HS-27A (cell line): Measurements from ENCODE around the gene SPOCK2.
A peak's percentile ranks its signal among the peaks of the same experiment; 100 is the strongest.

Experiments used
- DNase-seq: peaks from one replicate; pipeline ENCODE4 v3.0.0-alpha.2; 2012; ENCODE audit warnings: low read depth, missing footprints

Gene SPOCK2

GRCh38 chr10:72029414-72029813 is 58.9 kb downstream of the SPOCK2 start:
- no peak for DNase-seq

DNA sequence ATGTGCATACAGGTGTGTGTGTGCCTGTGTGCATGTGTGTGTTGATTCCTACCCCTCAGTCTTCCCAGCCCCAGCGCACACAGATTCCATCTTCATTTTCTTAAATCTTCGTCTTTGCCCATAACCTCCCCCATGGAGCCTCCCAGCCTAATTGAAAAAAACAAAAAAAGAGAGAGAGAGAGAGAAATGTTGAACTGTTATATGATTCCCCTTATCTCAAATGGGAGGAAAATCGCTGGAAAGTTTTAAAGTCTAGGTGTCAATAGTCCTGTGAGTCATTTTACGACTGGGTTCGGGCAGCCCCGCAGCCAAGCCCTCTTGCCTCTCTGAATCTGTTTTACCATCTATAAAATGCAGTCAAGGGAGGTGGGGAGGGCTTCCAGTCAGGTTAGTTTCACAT is 60.9 kb downstream of the SPOCK2 start:
- DNase-seq = peak; percentile 17

DNA sequence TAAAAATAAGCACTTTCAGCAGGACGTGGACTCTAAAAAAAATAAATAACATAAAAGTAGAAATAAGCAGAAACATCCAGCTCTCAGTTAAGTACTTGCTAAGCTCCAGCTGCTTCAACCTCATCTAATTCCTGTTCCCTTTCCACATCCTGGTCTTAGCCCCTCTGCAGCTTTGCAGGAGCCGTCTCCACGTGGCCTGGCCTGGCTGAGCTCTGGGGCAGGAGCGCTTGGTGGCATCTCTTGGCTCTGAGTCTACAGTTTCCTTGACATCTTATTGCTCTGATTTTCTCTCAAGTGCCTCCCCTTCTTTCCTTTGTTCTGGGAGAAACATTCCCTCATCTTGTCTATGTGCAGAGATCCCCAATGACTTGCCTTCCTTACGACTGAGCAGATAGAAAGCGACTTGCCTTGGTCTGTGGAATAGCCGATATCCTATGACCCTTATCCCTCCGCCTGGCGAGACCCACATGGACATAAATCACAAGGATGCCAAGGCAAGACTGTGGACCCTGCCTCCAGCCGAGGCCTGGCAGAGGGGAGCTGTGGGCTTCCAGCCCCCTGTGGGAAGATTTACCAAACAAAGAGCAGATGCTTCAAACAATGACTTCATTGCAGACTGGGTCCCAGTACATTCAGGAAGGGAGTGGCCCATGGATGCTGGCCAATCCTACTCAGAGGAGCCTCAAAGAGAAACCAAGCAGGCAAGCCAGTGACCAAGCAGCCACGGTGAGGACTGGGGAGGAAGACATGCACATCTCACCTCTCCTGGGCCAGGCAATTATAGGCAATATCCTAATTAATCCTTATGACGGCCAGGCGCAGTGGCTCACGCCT is 61.9 kb downstream of the SPOCK2 start:
- no peak for DNase-seq

GRCh38 chr10:72025832-72026231 is 62.5 kb downstream of the SPOCK2 start:
- no peak for DNase-seq

DNA sequence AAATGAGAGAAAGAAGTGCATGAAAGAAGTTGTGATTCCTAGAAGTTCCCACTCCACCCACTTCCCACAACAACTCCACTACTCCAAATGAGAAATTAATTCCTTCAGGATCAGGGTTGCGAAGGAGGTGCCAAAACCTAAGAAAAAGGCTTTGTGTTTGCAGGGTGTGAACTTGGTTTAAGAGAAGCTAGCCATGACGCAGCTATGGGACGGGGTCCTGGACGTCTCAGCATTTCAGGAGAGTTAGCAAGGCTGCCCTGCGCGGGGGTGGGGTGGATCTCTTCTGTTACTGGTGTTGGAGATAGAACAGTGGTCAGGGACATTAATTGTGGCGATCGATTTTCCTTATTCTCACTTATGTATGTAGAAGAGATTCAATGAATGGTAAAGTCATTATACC is 63.0 kb downstream of the SPOCK2 start:
- DNase-seq = no peak

GRCh38 chr10:72024596-72024995 is 63.8 kb downstream of the SPOCK2 start:
- DNase-seq = no peak

DNA sequence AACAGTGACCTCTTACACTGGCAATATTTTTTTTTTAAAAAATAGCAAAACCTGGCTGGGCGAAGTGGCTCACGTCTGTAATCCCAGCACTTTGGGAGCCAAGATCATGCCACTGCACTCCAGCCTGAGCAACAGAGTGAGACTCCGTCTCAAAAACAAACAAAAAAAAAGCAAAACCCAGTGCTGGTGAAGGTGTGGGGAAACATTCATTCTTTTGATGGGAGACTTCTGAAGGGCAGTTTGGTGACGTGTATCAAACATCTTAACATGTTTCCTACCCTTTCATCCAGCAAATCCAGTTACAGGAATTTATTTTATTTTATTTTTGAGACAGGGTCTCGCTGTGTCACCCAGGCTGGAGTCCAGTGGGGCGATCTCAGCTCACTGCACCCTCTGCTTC is 66.1 kb downstream of the SPOCK2 start:
- no peak for DNase-seq

DNA sequence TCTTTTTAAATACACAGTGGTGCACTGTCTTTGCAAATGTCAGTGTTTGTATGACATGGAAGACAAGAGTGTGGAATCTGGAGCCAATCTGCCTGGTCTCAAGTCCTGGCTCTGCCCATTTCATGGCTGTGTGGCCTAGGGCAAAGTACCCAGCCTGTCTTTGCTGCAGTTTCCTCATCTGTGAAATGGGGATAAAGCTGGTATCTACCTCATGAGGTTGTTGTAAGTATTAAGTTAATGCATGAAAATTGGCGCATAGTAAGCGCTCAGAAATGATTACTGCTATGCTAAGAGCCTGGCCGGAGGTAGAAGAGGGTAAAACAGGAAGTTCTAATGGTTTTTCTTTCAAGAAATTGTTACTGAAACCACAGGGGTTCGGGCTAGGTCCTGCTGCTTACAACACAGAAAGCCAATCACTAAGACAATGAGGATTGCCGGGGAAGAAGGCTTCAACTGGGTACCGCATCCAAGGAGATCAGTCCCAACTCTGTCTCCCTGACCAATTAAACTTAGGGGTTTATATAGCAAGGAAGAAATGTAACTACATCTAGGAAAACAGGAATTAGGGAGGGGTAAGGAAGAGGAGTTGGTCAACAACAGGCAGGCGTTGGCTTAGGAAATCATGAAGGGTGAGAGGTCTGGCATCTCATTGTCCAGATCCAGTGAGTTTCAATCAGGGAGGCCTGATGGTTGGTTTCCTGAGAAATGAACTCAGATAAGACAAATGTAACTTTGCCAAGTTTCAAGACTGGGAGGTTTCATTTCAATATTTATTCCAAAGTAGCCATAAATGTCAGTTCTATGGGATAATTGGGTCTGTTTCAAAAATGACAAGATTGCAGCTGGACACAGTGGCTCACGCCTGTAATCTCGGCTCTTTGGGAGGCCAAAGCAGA is 67.2 kb downstream of the SPOCK2 start:
- no peak for DNase-seq

DNA sequence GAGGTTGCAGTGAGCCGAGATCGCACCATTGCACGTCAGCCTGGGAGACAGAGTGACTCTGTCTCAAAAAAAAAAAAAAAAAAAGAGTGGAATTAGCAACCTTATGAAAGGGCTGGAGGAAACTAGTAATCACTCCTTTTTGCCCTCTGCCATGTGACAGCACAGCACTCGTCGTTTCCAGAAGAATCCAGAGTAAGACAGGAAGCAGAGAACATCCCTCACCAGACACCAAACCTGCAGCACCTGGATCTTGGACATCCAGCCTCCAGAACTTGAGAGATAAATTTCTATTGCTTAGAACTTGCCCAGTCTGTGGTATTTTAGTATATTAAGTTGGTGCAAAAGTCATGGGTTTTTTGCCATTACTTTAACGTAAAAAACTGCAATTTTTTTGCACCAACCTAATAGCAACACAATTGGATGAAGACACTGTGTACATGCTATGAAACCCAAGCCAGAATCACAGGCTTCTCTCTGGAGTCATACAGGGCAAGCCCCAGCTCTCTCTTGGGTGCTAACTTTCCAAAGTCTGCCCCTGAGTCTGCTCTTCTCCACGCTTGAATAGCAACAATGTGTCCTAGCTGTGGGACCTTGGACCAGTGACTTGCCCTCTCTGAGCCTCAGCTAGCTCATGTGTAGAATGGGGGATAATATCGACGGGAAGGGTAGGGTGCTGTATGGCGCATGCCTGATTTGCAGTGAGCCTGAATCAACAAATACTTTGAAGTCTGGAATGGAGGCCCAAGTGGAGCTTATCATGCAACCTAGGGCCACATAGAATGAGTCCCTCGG is 69.1 kb downstream of the SPOCK2 start:
- no peak for DNase-seq

GRCh38 chr10:72016608-72017300 is 71.6 kb downstream of the SPOCK2 start:
- DNase-seq = no peak

GRCh38 chr10:72015841-72016240 is 72.5 kb downstream of the SPOCK2 start:
- no peak for DNase-seq

GRCh38 chr10:72014785-72015480 is 73.4 kb downstream of the SPOCK2 start:
- no peak for DNase-seq

GRCh38 chr10:72014197-72014596 is 74.2 kb downstream of the SPOCK2 start:
- DNase-seq = no peak

- no peak for DNase-seq
These were observed 75.0 kb downstream of the SPOCK2 start for GRCh38 chr10:72013202-72013945.

DNA sequence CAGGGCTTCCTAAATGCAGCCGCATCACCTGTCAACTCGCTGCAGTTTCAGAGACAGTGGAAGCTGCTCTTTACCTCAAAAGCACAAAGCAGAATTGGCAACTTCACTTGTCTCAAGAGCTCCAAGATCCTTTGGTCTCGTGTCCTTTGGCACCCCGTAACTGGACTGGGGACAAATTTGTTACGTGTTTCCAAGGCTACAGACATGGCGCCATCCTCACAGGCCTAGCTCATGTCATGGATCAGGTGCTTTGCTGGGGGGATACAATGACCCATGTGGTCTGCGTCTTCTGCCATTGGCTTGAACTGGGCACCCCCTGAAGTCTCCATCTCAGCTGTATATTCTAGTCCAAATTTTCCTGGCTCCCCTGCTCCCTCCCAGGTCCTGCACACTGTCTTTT is 75.6 kb downstream of the SPOCK2 start:
- DNase-seq = no peak

GRCh38 chr10:72011976-72012512 is 76.3 kb downstream of the SPOCK2 start:
- DNase-seq = no peak

GRCh38 chr10:72011468-72011867 is 76.9 kb downstream of the SPOCK2 start:
- no peak for DNase-seq

GRCh38 chr10:72011016-72011415 is 77.3 kb downstream of the SPOCK2 start:
- no peak for DNase-seq

- DNase-seq = no peak
These were observed 77.9 kb downstream of the SPOCK2 start for GRCh38 chr10:72010234-72010973.
